ENCODE data around the gene MFSD2B.

Gene MFSD2B

GRCh38 chr2:24052951-24053350 is 43.1 kb downstream of the MFSD2B start:
- DNase-seq, result no peak

GRCh38 chr2:24054366-24055010 is 44.6 kb downstream of the MFSD2B start:
- DNase-seq, result no peak

- DNase-seq, result no peak
Measured at GRCh38 chr2:24055750-24056149, 45.9 kb downstream of the MFSD2B start.

GRCh38 chr2:24058564-24059271 is 48.8 kb downstream of the MFSD2B start:
- DNase-seq, result no peak

- no peak for DNase-seq
Measured at GRCh38 chr2:24065341-24065740, 55.5 kb downstream of the MFSD2B start.

DNA sequence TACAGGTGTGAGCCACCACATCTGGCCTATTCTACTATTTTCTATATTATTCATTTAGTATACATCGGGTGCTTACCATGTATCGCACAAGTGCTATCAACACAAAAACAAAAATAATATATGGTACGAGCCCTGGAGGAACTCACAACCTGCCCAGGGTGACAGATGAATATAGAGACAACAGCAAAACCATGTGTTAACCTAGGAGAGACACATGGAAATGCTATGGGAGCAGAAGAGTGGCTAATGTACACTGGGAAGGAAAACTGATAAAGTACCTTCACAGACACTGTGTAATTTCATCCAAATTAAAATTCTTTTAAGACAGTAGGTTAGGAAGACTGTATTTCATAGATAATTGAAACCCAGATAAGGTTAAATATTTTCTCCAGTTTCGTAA is 62.4 kb downstream of the MFSD2B start:
- DNase-seq, result no peak

DNA sequence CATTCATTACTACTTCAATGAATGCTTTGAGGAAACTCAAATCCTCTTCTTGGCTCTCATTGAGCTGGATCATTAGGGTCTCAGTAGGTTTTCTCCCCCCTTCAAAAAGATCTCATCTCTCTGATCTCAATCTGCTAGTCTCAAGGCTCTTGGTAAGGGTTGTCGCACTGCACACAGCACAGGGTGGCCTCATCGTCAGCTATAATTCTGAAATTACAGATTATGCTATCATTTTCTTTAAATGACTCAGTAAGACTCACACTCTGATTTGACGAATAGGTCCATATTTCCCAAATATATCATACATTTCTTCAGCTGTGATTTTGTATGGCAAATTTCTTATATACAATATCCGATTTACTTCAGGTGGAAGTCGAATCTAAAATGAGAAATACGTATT is 63.9 kb downstream of the MFSD2B start:
- no peak for DNase-seq

GRCh38 chr2:24075259-24075658 is 65.4 kb downstream of the MFSD2B start:
- DNase-seq, result no peak

Data from CD4-positive, alpha-beta T cell treated with Interleukin-12 subunit alpha and Interleukin-12 subunit beta, for 1 hour (primary cell).